ENCODE data around the gene RAD51B.

Gene RAD51B

DNA sequence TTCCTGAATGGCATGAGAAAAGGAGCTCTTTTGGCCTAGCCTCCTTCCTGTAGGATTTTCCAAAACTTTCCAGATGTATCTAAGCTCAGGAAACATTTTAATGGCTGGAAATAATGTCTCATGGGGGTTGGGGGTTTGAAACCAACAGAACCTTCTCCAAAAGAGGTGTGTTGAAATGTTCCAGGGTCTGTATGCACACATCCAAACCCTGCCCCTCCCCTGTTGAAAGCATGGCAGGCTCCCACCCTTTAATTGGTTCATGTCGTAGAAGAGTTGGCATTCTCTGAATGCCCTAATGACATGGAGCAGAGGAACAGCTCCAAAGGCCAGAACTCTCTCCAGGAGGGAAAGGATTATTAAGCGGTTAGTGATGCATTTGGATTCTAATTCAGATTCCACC, 620.1 kb downstream of the RAD51B start:
- TF ChIP-seq, protein P1, sequence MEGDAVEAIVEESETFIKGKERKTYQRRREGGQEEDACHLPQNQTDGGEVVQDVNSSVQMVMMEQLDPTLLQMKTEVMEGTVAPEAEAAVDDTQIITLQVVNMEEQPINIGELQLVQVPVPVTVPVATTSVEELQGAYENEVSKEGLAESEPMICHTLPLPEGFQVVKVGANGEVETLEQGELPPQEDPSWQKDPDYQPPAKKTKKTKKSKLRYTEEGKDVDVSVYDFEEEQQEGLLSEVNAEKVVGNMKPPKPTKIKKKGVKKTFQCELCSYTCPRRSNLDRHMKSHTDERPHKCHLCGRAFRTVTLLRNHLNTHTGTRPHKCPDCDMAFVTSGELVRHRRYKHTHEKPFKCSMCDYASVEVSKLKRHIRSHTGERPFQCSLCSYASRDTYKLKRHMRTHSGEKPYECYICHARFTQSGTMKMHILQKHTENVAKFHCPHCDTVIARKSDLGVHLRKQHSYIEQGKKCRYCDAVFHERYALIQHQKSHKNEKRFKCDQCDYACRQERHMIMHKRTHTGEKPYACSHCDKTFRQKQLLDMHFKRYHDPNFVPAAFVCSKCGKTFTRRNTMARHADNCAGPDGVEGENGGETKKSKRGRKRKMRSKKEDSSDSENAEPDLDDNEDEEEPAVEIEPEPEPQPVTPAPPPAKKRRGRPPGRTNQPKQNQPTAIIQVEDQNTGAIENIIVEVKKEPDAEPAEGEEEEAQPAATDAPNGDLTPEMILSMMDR (IDR thresholded peaks at IDR 0.05; ENCODE audit: low read depth, low read length) = no peak

DNA sequence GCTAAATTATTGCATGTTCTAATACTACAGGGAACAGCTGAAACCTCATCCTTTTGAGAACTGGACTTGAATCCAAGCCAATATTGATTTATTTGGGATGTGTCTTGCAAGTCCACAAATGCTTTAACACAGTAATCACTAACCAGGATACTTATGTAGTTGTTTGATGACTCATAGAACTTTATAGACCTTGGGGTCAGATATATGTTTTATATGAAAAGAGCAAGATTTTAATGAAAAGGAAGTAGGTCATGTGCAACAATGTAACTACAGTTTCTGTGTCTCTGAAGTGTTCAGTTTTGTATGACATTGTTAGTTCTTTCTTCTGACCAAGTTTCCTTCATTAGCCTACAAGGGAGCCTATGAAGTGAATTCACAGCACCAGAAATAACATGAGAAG, 621.2 kb downstream of the RAD51B start:
- TF ChIP-seq, protein P1 (IDR thresholded peaks at IDR 0.05; ENCODE audit: low read depth, low read length) = no peak
- H3K4me3 ChIP-seq (replicated peaks in 1 of 2; ENCODE audit: low read depth in 2 of 2, low read length in 2 of 2) = no peak overlapping the region
- no peak for DNase-seq (ENCODE audit: low read depth in 2 of 2)

More for the DNA sequence above, 620.1 kb downstream of the RAD51B start:
- no peak overlapping the region for H3K4me3 ChIP-seq (replicated peaks in 1 of 2; ENCODE audit: low read depth in 2 of 2, low read length in 2 of 2)
- no peak for DNase-seq (ENCODE audit: low read depth in 2 of 2)

DNA sequence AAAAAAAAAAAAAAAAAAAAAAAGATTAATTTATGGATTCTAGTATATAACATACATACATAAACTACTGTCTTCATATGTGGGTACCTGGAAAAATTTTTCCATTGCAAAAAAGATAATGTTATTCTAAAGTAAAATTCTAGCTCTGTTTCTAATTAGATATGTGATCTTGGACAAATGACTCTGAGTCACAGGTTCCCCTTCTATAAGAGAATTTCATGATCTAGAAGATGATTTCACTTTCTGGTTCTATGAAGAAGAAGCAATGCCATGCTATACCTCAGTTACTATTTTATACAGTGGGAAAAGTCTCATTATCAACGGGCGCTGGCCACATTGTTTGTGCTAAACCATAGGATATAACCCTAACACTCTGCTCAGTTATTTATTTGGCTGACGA, 622.0 kb downstream of the RAD51B start:
- TF ChIP-seq, protein P1 (IDR thresholded peaks at IDR 0.05; ENCODE audit: low read depth, low read length) = no peak
- H3K4me3 ChIP-seq (replicated peaks in 1 of 2; ENCODE audit: low read depth in 2 of 2, low read length in 2 of 2) = no peak overlapping the region
- no peak for DNase-seq (ENCODE audit: low read depth in 2 of 2)

DNA sequence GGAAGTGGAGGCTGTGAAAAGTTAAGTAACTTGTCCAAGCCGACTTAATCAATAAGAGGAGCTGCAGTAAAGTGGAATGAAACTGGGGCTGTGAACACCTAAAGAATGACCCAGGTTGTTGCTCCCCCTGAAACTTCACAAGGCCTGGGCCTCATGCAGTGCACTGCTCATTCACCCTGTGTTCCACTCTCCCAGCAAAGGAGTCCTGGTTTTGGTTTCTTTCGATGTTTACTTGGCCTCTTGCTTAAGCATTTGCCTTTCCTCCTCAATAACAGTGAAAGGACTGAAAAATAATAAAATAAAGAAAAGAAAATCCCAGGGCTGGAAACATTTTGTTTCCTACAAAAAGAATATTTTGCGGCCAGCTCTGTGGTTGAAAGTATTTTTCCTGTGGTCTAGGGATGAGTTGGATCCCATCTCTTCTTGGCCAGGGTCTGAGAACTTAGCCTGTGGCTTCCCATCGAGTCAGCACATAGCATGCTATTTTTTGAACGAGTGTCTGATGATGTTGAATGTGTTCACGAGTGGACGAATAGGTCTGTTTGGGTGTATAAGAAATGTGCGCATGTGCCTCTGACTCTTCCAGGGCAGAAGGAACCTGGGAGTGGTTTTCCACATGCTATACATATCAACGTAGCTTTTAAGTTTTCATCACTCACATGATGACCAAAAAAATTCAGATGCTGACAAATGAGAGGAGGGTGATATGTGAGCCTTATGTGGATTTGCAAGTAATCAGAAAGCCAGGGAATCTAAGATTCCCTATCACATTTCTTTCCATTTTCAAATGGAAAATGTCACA, 623.5 kb downstream of the RAD51B start:
- peak in 1 of 2 donors; percentile 52 for DNase-seq (ENCODE audit: low read depth in 2 of 2)
- no peak overlapping the region for H3K4me3 ChIP-seq (replicated peaks in 1 of 2; ENCODE audit: low read depth in 2 of 2, low read length in 2 of 2)
- TF ChIP-seq, protein P1 (IDR thresholded peaks at IDR 0.05; ENCODE audit: low read depth, low read length) = no peak

DNA sequence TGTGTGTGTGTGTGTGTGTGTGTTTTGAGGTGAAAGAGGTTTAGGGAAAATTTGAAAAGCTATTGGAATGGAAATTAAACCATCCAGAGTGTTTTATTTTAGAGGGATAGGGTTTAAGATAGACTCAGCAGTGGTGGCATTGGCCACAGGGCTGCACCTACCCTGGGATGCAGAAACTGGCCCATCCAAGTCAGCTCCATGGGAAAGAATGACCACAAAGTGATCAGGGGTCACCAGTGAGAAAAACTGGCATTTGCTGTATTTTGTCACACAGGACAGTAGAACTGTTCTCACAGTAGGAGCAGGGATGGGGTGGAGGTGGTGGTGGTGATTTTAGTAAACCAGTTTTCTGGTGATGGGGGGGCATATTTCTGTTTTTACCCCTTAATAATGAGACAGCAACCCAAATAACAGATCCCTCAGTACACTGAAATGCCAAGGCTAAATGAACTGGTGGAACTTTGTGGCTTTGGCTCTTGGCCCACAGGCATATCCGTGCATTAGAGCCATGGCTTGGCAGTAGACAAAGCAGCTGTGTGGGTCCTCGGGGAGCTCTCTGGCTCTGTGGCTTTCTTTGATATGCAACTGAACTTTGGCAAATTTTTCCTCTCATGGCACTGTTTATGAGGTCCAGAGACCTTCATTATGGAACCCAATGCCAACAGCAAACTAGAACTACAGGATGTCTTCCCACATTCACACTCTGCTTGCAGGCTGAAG, 625.0 kb downstream of the RAD51B start:
- TF ChIP-seq, protein P1 (IDR thresholded peaks at IDR 0.05; ENCODE audit: low read depth, low read length) = no peak
- peak; percentile 55 to 77 for DNase-seq (ENCODE audit: low read depth in 2 of 2)
- H3K4me3 ChIP-seq (replicated peaks in 1 of 2; ENCODE audit: low read depth in 2 of 2, low read length in 2 of 2) = no peak overlapping the region

DNA sequence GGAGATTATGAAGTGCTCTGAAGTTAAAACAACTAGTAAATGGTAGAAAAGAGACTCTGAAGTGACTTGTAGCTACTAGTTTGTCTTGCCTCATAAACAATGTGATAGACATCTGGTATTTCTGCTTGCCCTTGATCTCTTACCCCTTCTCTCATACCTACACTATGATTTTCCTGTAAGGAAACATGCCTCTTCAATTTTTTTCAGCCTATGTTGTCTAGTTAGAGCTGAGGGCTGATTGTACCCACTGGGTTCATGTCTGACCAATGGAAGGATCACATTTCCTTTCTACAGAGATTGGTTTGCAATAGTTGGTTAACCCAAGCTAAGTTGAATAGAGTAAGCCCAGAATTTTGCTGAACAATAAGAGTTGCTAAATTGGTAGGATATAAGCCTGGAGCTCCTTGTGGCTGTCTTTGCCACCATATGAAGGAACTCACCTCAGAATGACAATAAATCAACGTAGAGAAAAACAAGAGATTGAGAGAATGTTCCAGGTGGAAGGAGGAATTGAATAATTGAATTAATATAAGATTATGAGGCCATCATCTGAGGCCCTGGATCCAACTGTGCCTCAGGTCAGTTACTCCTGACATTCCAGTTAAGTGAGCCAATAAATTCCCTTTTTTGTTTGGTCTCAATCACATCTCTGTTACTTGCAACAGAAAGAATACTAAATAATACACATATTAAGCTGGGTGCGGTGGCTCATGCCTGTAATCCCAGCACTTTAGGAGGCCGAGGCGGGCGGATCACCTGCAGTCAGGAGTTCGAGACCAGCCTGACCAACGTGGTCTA, 626.9 kb downstream of the RAD51B start:
- DNase-seq (ENCODE audit: low read depth in 2 of 2) = no peak
- no peak overlapping the region for H3K4me3 ChIP-seq (replicated peaks in 1 of 2; ENCODE audit: low read depth in 2 of 2, low read length in 2 of 2)
- TF ChIP-seq, protein P1 (IDR thresholded peaks at IDR 0.05; ENCODE audit: low read depth, low read length) = no peak

All from cardiac fibroblast (primary cell).